CD4-positive, alpha-beta T cell treated with Interleukin-21 for 1 hour (primary cell): Measurements from ENCODE around the gene RBM47.
"Not testable (repeated sequence)": the region's sequence is repeated elsewhere in the genome, so short reads cannot be mapped to it uniquely, and the experiment has no call there.

Source experiments
- DNase-seq: peaks from one replicate; pipeline ENCODE4 v3.0.0-alpha.2; 2020

Gene RBM47

DNA sequence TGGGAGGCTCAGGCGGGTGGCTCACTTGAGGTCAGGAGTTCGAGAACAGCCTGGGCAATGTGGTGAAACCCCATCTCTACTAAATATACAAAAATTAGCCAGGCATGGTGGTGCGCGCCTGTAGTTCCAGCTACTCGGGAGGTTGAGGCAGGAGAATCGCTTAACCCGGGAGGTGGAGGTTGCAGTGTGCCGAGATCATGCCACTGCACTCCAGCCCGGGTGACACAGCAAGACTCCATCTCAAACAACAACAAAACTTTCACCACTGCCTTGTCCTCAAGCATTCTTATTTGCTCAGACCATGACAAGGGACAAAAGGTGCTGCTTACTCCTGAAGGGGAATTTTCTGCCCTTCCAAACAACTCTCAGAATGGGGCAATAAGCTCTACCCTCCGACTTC lies 194.4 kb downstream of the RBM47 start:
- DNase-seq, result not testable (repeated sequence)

DNA sequence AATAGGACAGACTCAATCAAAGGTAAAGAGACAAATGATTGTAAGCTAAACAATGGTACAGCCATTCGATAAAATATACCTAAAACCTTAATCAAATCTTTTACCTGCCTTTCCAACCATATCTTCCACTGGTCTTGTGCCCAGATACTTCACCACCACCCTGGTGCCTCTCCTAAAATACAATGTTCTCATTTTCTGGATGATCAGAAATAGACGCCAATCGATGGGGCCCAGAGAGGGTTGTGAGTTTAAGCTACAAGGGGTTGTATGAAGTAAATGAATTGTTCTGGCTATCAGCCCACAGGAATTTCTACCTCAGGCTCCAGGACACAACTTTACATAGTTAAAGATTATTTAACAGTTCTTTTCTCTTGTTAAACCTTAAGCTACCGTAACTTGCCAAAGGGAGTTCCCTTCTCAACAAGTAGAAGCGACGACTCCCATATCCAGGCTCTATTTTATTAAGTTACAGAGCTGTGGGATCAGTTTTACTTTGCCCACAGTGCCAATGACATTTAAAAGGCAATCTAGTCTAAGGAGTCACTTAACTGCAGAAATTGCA lies 195.5 kb downstream of the RBM47 start:
- DNase-seq, result no peak

DNA sequence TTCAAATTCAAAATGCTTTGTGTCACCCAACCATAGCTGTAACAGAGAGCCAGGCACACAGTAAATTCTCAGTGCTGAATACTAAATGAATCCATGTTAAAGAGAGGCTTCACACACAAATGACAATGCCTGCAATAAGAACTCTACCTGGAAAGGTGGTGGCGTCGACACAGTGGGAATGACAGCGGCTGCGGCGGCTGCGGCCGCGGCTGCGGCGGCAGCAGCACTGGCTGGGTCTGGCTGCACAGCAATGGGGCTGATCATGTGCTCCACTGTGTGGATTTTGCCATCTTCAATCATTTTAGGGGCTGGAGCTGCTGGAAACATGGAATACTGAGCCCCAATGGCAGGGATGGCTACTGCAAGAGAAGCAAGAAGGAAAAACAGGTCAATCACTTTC lies 197.2 kb downstream of the RBM47 start:
- DNase-seq, result no peak

DNA sequence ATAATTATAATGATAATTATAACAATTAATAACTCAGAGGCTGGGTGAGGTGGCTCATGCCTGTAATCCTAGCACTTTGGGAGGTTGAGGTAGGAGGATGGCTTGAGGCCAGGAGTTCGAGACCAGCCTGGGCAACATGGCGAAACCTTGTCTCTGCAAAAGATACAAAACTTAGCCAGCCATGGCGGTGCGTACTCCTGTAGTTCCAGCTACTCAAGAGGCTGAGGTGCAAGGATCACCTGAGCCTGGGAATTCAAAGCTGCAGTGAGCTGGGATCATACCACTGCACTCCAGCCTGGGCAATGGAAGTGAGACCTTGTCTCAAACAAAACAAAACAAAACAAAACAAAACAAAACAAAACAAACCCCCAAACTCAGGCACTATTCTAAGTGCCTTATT lies 201.8 kb downstream of the RBM47 start:
- not testable (repeated sequence) for DNase-seq

DNA sequence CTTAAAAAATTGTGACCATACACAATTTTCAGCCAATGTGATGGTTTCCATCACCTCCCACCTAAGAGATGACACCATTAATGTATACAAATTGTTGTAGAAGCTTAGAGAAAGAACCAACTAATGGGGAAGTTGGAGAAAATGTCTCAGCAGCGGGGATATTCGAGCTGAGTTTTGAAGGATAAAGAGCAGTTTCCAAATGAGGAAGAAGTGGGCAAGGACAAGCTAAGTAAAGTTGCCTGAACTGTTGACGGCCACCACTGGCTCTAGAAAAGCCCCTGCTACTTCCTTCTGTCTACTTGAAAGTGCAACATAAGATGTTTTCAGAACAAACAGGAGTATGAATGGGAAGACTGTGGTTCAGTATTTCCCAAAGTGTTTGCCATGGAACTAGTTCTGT lies 202.5 kb downstream of the RBM47 start:
- DNase-seq, result no peak

DNA sequence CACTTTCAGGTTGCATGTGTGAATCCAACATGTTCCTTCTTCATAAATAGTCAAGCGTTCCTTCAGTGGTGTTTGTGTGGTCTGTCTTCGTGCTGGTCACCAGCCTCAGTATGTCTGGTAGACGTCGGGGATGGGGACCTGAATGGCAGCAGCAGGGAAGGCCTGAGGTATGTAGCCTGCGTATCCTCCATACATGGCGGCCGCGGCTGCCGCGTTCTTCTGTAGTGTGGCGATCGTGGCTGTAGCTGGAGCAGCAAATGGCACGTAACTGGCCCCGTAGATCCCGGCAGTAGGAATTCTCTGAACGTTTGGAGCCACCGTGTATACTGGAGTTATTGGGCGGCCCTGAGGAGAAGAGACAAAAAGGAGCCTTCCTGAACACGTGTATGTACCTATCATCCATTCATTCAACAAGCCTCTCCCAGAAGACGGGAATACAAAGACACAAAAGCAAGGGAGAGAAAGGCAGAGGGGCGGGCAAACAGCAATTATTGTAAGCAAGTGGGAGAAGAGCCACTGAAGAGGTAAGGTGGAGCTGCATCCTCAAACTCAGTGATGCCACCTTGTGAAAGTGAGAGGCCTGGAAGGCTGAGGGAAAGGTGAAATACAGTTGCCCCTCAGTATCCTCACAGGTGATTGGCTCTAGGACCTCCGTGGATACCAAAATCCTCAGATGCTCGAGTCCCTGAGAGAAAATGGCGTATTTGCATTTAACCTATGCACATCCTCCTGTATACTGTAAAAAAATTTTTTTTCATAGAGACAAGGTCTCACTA lies 203.7 kb downstream of the RBM47 start:
- DNase-seq, result no peak

DNA sequence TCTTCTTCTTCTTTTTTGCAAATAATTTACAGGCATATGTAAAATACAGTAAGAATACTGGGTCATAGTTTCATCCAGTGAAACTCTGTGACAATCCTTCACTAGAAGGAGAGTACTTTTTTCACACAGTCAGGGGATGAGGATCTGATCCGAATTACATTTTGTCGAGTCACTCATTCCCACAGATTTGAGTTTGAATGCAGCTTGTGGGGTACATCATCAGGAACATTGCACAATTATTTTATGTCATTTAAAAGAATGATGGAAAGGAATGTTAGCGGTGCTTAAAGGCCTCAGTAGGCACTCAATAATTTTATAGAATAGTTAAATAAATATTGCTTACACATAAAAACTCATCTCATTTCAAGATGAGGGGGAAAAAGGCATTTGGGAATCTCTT lies 205.9 kb downstream of the RBM47 start:
- no peak for DNase-seq

DNA sequence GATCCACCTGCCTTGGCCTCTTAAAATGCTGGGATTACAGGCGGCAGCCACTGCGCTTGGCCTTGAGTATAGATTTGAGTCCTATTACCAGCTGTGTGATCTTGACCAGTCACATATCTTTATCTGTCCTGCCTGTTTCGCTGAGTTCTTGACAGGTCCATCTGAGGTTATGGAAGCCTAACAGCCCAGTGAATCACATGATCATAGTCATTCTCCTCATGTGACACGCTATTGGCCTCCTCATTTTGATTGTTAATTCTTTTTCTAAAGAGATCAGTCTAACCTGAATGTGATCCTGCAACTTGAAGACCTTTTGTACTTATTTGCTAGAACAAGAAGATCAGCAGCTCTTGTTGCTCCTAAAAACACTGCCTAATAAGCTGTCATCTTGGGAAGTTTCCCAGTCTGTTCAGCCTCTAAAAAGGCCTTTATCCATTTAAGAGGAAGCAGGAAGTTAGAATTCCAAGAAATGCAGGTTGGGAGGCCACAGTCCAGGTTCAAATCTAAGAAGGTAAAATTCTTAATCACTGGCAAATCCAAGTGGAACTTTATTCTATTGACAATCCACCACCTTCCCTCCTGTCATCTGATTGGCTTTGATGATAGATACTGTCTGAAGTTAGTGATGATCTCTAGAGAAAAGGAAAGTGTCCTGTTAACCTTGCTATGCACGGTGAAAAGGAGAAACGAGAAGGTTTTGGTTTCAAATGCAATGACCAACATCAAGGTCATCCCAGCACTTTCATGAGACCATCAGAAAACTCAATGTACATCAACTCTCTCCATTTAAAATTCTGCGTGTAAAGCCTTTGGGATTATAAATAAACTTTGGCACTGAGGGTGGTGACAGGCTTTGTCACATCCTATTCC lies 207.6 kb downstream of the RBM47 start:
- no peak for DNase-seq

DNA sequence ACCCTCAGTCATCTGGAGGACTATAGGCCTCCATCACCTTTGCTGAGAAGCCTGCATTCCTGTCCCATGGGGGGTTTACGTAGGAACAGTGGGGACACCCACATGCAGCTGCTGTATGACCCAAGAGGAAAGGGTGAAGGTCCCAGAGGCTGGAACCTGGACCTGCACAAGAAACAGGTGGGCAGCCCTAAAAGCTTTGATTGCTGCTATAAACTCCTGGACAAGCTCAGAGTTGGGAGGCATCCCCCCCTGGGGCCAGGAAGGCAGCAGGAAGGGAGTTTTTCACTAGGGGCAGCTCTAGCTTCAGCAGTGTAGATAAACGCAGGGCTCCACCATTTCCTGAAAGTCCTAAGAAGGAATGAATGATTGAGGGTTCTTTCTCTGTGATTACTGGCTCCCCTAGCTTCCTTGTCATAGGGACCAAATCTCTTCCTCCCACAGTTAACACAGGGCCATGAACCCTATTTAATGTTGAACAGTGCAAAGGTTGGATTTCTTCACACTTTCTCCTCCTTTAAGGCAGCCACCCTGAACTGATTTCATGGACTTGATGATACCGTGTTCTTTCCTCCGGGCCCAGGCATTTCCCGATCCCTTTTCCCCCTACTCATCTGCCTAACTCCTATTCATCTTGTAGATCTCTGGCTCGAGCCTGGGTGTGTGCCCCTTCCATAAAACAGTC lies 210.3 kb downstream of the RBM47 start:
- no peak for DNase-seq

DNA sequence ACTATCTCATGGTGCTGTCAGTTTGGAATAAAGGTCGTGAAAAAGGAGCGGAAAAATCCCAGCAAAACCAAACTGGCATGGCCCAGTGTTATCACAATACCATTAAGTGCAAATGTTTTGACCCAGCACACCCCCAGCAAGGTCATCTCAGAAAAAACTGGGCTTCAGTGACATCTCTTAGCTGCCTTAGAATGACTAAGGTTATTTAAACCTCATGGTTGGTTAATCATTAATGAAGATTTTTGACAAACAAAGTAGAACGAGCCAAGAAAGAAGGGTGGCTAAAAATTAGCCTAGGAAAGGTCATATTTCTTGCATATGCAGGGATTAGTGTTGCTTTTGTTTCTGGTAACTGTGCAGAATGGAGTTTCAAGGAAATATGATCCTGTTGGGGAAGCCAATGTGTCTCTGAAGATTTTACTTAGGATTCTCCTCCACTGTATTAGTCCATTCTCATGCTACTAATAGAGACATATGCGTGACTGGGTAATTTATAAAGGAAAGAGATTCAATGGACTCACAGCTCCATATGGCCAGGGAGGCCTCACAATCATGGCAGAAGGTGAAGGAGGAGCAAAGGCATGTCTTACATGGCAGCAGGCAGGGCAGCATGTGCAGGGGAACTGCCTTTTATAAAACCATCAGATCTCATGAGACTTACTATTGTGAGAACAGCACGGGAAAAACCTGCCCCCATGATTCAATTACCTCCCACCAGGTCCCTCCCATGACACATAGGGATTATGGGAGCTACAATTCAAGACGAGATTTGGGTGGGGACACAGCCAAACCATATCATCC lies 211.0 kb downstream of the RBM47 start:
- no peak for DNase-seq

DNA sequence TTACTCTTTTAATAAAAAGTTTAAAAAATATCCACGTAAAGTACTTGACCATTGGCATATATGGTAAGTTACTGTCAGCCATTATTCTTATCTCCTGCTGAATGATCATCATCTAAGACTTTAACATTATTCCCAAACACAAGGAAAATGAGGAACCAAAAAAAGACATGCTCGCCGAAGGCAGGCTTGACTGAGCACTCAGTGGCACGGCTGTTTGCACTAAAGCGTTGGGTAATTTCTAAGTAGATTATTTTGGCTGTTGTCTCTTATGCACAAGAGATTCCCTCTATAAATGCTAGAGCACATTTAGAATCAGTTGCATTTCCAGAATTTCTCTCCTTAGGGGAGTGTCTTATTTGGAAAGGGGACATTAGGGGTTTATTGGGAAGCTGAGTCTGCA lies 211.7 kb downstream of the RBM47 start:
- no peak for DNase-seq

DNA sequence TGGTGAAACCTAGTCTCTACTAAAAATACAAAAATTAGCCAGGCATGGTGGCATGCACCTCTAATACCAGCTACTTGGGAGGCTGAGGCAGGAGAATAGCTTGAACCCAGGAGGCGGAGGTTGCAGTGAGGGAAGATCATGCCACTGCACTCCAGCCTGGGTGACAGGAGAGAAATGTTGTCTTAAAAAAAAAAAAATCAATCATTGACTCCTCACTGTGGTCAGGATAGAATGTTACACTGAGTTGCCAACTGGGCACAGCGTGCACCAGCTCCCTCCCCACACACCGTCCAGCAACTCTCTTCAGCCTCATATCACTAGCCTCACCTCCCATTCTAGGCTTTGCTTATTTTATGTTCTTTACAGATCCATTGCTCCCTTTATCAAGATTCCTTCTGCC lies 215.0 kb downstream of the RBM47 start:
- no peak for DNase-seq

DNA sequence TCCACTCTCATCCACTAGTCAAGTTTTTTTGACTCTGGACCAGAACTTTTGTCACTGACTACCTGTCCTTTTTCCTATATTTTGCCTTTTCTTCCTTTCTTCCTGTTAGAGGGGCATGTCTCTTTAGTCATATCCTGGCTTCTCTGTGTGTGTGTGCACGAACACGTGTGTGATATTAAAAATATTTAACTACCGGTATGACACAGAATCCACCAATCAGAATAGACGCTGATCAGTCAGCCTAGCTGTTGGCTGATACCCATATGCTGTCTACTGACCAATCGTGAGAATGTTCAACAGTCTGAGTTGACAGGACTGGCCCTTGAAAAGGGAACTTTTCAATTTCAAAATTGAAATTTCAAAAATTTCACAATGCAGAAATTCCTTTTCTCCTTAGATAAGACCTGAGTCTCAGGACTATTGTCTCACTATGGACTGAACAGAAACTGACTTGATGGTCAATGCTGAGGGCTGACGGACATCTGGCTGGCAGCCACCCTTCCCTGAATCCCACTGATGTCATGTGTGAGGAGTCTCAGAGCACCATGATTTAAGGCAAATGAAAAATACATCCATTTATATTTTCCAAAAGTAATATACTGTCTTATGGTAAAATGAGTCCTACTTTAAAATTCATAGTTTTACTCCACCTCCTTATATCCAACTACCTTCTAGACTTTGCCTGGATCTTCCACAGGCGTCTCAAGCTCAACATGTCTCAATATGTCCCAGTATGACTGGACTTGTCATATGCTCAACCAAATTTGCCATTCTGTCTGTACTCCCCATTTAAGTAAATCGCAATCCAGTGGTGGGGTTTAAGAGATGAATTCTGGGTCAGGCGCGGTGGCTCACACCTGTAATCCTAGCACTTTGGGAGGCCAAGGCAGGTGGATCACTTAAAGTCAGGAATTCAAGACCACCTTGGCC lies 216.5 kb downstream of the RBM47 start:
- no peak for DNase-seq

DNA sequence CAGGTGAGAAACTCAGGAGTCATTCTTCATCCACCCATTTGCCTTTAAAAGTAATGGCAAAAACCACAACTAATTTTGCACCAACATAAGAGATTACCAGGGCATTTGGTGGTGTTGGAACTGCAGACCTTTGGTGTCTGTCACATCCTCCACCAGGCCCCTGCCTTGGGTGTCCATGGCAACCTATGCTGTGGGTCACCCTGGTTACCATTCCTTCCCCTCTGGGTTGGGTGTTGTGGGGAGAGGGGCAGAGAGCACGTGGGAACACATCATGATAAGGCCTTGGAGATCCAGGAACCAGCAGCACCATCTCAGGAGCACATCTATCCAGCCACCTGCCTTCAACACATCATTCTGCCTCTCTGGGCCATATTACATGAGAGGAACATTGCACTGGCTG lies 217.3 kb downstream of the RBM47 start:
- DNase-seq, result no peak

DNA sequence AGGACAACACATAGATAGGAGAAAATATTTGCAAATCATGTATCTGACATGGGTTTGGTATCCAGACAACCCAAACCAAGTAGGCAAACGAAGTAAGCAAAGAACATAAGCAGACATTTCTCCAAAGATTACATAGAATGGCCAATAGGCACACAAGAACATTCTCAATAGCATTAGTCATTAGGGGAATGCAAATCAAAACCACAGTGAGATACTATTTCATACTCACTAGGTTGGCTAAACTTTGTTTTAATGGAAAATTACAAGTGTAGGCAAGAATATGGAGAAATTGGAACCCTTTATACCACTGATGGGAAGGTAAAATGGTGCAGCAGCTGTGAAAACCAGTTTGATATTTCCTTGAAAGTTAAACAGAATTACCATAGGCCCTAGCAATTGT lies 219.8 kb downstream of the RBM47 start:
- DNase-seq, result no peak

DNA sequence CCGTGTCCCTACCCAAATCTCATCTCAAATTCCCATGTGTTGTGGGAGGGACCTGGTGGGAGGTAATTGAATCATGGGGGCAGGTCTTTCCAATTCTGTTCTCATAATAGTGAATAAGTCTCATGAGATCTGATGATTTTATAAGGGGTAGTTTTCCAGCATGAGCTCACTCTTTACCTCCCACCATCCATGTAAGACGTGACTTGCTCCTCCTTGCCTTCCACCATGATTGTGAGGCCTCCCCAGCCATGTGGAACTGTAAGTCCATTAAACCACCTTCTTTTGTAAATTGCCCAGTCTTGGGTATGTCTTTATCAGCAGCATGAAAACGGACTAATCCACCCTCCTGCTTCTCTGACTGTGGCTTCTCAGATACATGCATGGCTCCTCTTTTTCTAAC lies 222.2 kb downstream of the RBM47 start:
- not testable (repeated sequence) for DNase-seq

DNA sequence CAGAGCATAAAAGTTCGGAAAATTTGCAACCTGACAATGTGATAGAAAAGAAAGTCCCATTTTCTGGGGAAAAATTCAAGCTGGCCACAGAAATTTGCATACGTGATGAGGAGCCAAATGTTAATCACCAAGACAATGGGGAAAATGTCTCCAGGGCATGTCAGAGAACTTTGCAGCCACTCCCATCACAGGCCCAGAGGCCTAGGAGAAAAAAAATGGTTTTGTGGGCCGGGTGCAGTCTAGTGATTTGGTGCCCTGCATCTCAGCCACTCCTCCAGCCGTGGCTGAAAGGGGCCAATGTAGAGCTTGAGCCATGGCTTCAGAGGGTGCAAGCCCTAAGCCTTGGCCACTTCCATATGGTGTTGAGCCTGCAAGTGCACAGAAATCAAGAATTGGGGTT lies 223.3 kb downstream of the RBM47 start:
- no peak for DNase-seq

DNA sequence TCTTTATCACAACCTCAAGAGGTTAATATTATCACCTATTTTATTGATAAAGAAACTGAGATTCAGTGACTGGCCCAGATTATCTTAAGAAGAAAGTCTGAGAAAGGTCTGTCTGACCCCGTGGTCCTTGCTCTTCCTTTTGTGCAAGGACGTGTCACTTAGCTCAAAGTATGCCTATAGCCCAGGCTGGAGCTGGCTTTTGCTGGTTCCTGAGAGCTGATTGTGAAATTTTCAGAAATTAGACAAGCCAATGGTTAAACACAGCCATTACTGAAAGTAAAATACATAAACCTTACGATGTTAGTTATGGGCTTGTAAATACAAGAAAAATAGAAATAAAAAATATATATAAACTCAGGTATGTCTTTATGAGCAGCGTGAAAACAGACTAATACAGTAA lies 224.5 kb downstream of the RBM47 start:
- DNase-seq, result no peak

DNA sequence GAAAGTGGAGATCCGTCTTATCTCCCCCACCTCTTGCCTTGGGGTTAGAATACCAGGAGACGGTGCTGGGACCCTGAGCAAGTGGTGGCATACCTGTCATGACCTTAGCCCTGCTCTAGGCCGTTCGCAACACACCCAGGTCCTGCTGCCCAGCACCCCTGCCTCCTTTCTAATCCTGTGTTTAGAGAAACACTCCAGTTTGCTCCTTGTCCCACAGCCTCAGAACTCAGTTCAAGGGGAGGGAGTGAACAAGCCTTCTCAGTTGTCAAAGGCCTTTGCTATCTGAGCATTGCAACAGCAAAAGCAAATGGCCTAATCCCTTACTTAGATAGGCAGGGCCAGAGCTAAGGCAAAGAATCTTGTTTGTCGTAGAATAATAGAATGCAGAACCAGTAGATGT lies 226.6 kb downstream of the RBM47 start:
- DNase-seq, result no peak

DNA sequence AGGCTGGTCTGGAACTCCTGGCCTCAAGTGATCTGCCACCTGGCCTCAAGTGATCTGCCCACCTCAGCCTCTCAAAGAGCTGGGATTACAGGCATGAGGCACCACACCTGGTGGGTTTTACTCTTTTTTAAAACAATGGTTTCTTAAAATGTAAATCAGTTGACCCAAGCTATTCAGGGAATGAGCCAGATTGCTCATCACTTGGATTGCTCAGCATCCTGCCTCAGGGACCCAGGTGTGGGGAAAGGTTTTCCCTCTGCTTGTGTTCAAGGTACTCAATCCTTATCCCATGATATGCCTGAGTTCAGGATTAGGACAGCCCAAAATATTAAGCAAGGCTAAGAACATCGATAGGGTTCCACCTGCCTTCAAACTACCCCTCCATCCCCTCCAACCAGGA lies 227.1 kb downstream of the RBM47 start:
- DNase-seq, result no peak

DNA sequence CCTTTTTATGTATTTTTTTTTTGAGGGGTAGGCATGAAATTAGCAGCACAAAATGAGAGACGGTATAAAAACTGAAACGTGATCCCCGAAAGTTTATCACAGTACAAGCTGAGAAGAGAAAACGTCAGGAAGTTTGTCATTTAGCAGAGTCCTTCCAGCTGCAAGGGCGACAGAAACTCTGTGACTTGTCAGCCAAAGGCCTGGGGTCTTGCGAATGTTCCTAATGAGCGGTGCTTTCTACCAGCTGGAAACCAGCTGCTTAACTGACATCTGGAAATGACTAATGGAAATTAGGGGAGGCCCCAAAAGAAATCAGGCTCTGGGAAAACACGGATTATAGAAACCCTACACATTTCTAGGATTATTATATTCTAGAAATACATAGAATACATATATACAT lies 228.0 kb downstream of the RBM47 start:
- DNase-seq, result no peak
